Measurements from ENCODE around the gene SYPL1. TPM values are rescaled to one million over a fixed set of nuclear protein-coding genes. Genes with fewer than 3 reads are reported as not detected.

SYPL1 gene
- total and polyA plus RNA-seq, 9 of the 15 experiments (the other 6 are each of a cell fraction or from before 2014, with no cell fraction given) = 23.8 to 214 (median 70.2) TPM

DNA sequence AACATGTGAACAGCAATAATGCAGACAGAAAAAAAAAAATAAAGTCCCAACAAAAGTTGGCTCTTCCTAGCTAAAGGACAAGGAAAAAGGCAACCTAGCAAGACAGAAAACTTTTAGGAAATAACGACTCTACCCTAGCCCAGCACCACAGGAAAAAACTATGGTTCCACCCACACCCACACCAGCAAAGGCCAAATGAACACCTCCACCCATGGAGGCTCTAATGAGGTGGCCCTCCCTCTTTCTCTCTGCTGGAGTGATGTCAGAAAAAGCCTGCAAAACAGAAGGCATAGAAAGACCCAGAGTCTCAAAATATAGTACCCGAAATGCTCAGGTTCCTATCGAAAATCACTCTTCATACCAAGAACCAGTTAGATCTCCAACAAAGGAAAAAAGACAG lies 28.4 kb downstream of the SYPL1 start:
- no peaks in the 10 kb centered on the region for H3K4me1 ChIP-seq (replicated peaks in 1 of 2; ENCODE audit: control insufficient read depth in 2 of 2, insufficient read depth in 2 of 2, low read length in 2 of 2)
- no peak overlapping the region for H3K4me2 ChIP-seq (ENCODE audit: insufficient read depth, low read length)
- no peak overlapping the region for H3K4me3 ChIP-seq
- H3K9ac ChIP-seq (ENCODE audit: insufficient read depth in 1 of 2, low read depth in 2 of 2, low read length in 2 of 2) = no peak overlapping the region
- H4K20me1 ChIP-seq (replicated peaks; ENCODE audit: control insufficient read depth, insufficient read depth, low read length) = no peaks in the 10 kb centered on the region
- in situ Hi-C loops (cut with MboI) (no loop called here), intact Hi-C loops (cut with micrococcal nuclease) (no loop called here)
- peaks cover 4 to 6% of the 10 kb centered on the region in 2 experiments; a peak in 3 of 5 replicates for H3K27me3 ChIP-seq (ENCODE audit: control insufficient read depth in 2 of 2, insufficient read depth in 2 of 2, low read length in 2 of 2)
- H2AFZ ChIP-seq (ENCODE audit: low read depth, low read length) = no peak overlapping the region
- DNase-seq (ENCODE audit: extremely low read depth in 1 of 4, low spot score in 3 of 4) (no peak), ATAC-seq (peak; percentile 33; the same call in 1 of the 3 replicates), FAIRE-seq (no peak)
- H3K36me3 ChIP-seq (ENCODE audit: control insufficient read depth, insufficient read depth, low read length) = peaks cover under 1% of the 10 kb centered on the region; the same call in 1 of the 3 replicates
- TF ChIP-seq TAF15 (IDR thresholded peaks at IDR 0.05; ENCODE audit: low read depth, low read length) (no peak), ZNF23 (CRISPR knock-in tag; IDR thresholded peaks at IDR 0.05) (no peak), SNRNP70 (optimal IDR thresholded peaks at IDR 0.05; ENCODE audit: low read depth, low read length) (no peak)
- no peak overlapping the region for H3K27ac ChIP-seq (ENCODE audit: extremely low read depth, low read depth, low read length)
- BruUV-seq (replicated peaks) = no TSS peak
- H3K9me1 ChIP-seq (ENCODE audit: control insufficient read depth, insufficient read depth, low read length) = no peaks in the 10 kb centered on the region
- H3K9me3 ChIP-seq (replicated peaks; ENCODE audit: control insufficient read depth, insufficient read depth, low read depth, low read length) = no peaks in the 10 kb centered on the region
- CTCF ChIA-PET (ENCODE audit: low intra/inter-chr PET ratio) = interaction anchor here (0.6 kb wide), 1 partner anchor 509 kb away, joined by 3 read pairs; no protein-coding TSS in a partner anchor
- POLR2A ChIA-PET = interaction anchor here (0.6 to 4.1 kb wide), 9 partner anchors 9 to 1387 kb away, joined by 3 to 42 read pairs (median 3); no protein-coding TSS in a partner anchor
- WGBS (ENCODE audit: insufficient coverage, low coverage, missing lambda C conversion rate) = 22% methylated on average over 3 of the region's 3 CpGs
- H3K79me2 ChIP-seq (ENCODE audit: control insufficient read depth, insufficient read depth, low read length) = no peaks in the 10 kb centered on the region

DNA sequence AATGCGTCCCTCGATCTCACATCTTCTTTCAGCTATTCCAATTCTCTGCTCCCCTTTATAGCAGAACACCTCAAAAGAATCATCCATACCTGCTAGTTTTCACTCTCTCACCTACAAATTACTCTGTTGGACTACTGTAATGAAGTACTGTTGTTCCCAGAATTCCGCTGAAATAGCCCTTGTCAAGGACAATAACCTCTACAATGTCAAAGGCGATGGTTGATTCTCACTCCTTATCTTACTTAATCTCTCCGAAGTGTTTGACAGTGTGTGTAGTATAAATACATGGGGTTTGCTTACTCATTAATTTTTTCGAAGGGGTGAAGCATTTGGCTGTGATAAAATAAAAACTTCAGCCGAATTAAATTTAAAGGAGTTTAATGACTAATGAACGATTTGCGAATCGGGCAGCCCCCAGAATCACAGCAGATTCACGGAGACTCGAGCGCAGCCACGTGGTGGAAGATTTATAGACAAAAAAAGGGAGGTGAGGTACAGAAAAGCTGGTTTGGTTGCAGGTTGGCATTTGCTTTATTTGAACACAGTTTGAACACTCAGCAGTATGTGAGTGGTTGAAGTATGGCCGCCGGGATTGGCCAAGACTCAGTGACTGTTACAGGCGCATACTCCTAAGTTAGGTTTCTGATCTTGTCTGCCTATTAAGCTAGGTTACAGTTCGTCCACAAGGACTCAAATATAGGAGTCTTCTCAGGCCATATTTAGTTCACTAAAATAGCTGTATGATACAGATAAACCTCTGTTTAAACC lies 29.8 kb downstream of the SYPL1 start:
- H3K36me3 ChIP-seq (ENCODE audit: control insufficient read depth, insufficient read depth, low read length) = no peaks in the 10 kb centered on the region
- ChIA-PET POLR2A (interaction anchor here (1.0 to 4.1 kb wide), 5 partner anchors 10 to 72 kb away, joined by 3 to 42 read pairs (median 7); no protein-coding TSS in a partner anchor), CTCF (ENCODE audit: low intra/inter-chr PET ratio) (no interaction called here)
- no TSS peak for BruUV-seq (replicated peaks)
- TF ChIP-seq DDX20 (tag; IDR thresholded peaks at IDR 0.05; ENCODE audit: low read depth) = no peak
- TF ChIP-seq KDM1A (IDR thresholded peaks at IDR 0.05) = peak; percentile 38 to 48; a peak in 2 of 4 replicates
- no peak for TF ChIP-seq ZNF347 (CRISPR knock-in tag; IDR thresholded peaks at IDR 0.05; ENCODE audit: low read depth)
- 0 out of 2 replicates have a peak, but pooled peaks have one; percentile 8 for TF ChIP-seq C11orf30 (IDR thresholded peaks at IDR 0.05; ENCODE audit: low read depth)
- no peak overlapping the region for H3K4me2 ChIP-seq (ENCODE audit: insufficient read depth, low read length)
- H3K4me3 ChIP-seq = no peak overlapping the region
- no peak overlapping the region for H3K27ac ChIP-seq (ENCODE audit: extremely low read depth, low read depth, low read length)
- in situ Hi-C loops (cut with MboI) (no loop called here), intact Hi-C loops (cut with micrococcal nuclease) (no loop called here)
- no peak overlapping the region for H3K9ac ChIP-seq (ENCODE audit: insufficient read depth in 1 of 2, low read depth in 2 of 2, low read length in 2 of 2)
- H4K20me1 ChIP-seq (replicated peaks; ENCODE audit: control insufficient read depth, insufficient read depth, low read length) = no peaks in the 10 kb centered on the region
- WGBS (ENCODE audit: insufficient coverage, low coverage, missing lambda C conversion rate) = 33% methylated on average over 18 of the region's 18 CpGs
- no peaks in the 10 kb centered on the region for H3K9me3 ChIP-seq (replicated peaks; ENCODE audit: control insufficient read depth, insufficient read depth, low read depth, low read length)
- peaks cover 4 to 6% of the 10 kb centered on the region in 2 experiments; a peak in 3 of 5 replicates for H3K27me3 ChIP-seq (ENCODE audit: control insufficient read depth in 2 of 2, insufficient read depth in 2 of 2, low read length in 2 of 2)
- FAIRE-seq (no peak), DNase-seq (ENCODE audit: extremely low read depth in 1 of 4, low spot score in 3 of 4) (no peak), ATAC-seq (no peak)
- H2AFZ ChIP-seq (ENCODE audit: low read depth, low read length) = no peak overlapping the region
- no peaks in the 10 kb centered on the region for H3K4me1 ChIP-seq (replicated peaks in 1 of 2; ENCODE audit: control insufficient read depth in 2 of 2, insufficient read depth in 2 of 2, low read length in 2 of 2)
- H3K79me2 ChIP-seq (ENCODE audit: control insufficient read depth, insufficient read depth, low read length) = no peaks in the 10 kb centered on the region
- H3K9me1 ChIP-seq (ENCODE audit: control insufficient read depth, insufficient read depth, low read length) = no peaks in the 10 kb centered on the region

Data from K562 (cell line).